GM12891 (cell line): ENCODE measurements around the gene IFT27.

Source experiments
- POLR2A ChIP-seq: IDR thresholded peaks from 2 replicates; pipeline ENCODE4 v1.6.1; 2011; ENCODE audit warnings: low read depth, low read length, control low read depth
- POLR2AphosphoS5 ChIP-seq: IDR thresholded peaks from 2 replicates; pipeline ENCODE4 v1.6.1; 2011; ENCODE audit warnings: low read depth, low read length, control low read depth
- SPI1 ChIP-seq: IDR thresholded peaks from 2 replicates; pipeline ENCODE4 v1.6.1; 2011; ENCODE audit warnings: low read depth, low read length, control low read depth

DNA sequence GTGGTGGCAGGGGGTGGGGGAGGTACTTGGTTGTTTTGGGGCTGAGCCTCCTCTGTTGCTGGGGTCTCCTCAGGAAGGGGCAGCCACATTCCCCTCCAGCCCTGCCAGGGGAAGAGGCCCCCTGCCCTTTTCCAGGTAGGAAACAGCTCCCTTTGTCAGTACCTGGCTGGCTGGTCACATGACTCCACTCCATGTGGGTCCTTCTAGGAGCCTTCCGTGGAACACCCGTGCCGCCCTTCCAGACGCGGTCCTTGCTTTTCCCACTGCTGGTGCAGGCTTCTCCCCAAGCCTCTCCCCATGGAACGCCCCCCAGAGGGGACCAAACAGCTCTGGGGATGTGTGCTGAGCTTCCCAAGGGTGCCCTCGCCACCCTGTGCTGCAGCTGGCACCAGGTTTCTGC, 19.9 kb downstream of the IFT27 start:
- TF ChIP-seq POLR2A (no peak), SPI1 (no peak), POLR2AphosphoS5 (no peak)
